ENCODE measurements around the gene POMGNT2. TPM values are rescaled to one million over a fixed set of nuclear protein-coding genes. Genes with fewer than 3 reads are reported as not detected.

POMGNT2 gene
- total RNA-seq, 1 donor = 10.1 TPM

GRCh38 chr3:43087249-43087776 is 18.6 kb downstream of the POMGNT2 start:
- H3K79me2 ChIP-seq (ENCODE audit: insufficient read depth, low read length) = no peaks in the 10 kb centered on the region
- no peak overlapping the region for H2AFZ ChIP-seq (ENCODE audit: low read length)

GRCh38 chr3:43086460-43087165 is 19.3 kb downstream of the POMGNT2 start:
- H3K79me2 ChIP-seq (ENCODE audit: insufficient read depth, low read length) = no peaks in the 10 kb centered on the region
- peaks cover 10% of the 10 kb centered on the region for H4K20me1 ChIP-seq (ENCODE audit: insufficient read depth, low read length)
- DNase-seq (ENCODE audit: insufficient read length, low spot score, missing footprints) = no peak
- H3K36me3 ChIP-seq (ENCODE audit: insufficient read depth, low read length) = no peaks in the 10 kb centered on the region
- no peak overlapping the region for H3K4me2 ChIP-seq (ENCODE audit: insufficient read depth, low read length)
- H3K9me3 ChIP-seq (ENCODE audit: low read depth, low read length) = no peaks in the 10 kb centered on the region
- no peaks in the 10 kb centered on the region for H3K4me1 ChIP-seq (ENCODE audit: insufficient read depth, low read length)
- TF ChIP-seq, protein P1, sequence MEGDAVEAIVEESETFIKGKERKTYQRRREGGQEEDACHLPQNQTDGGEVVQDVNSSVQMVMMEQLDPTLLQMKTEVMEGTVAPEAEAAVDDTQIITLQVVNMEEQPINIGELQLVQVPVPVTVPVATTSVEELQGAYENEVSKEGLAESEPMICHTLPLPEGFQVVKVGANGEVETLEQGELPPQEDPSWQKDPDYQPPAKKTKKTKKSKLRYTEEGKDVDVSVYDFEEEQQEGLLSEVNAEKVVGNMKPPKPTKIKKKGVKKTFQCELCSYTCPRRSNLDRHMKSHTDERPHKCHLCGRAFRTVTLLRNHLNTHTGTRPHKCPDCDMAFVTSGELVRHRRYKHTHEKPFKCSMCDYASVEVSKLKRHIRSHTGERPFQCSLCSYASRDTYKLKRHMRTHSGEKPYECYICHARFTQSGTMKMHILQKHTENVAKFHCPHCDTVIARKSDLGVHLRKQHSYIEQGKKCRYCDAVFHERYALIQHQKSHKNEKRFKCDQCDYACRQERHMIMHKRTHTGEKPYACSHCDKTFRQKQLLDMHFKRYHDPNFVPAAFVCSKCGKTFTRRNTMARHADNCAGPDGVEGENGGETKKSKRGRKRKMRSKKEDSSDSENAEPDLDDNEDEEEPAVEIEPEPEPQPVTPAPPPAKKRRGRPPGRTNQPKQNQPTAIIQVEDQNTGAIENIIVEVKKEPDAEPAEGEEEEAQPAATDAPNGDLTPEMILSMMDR (IDR thresholded peaks at IDR 0.05; ENCODE audit: extremely low read depth, low read depth, low read length) = no peak
- no peaks in the 10 kb centered on the region for H3K27me3 ChIP-seq (ENCODE audit: insufficient read depth, low read length)
- no peak overlapping the region for H2AFZ ChIP-seq (ENCODE audit: low read length)
- no peak overlapping the region for H3K27ac ChIP-seq (ENCODE audit: low read depth, low read length)
- no peak overlapping the region for H3K4me3 ChIP-seq (ENCODE audit: insufficient read depth, low read length)

More at GRCh38 chr3:43087249-43087776, 18.6 kb downstream of the POMGNT2 start:
- Histone ChIP-seq H3K27ac (ENCODE audit: low read depth, low read length) (no peak overlapping the region), H3K27me3 (ENCODE audit: insufficient read depth, low read length) (no peaks in the 10 kb centered on the region), H3K4me3 (ENCODE audit: insufficient read depth, low read length) (no peak overlapping the region), H3K9me3 (ENCODE audit: low read depth, low read length) (no peaks in the 10 kb centered on the region), H3K36me3 (ENCODE audit: insufficient read depth, low read length) (no peaks in the 10 kb centered on the region), H4K20me1 (ENCODE audit: insufficient read depth, low read length) (peaks cover 10% of the 10 kb centered on the region), H3K4me2 (ENCODE audit: insufficient read depth, low read length) (no peak overlapping the region), H3K4me1 (ENCODE audit: insufficient read depth, low read length) (no peaks in the 10 kb centered on the region)
- TF ChIP-seq, protein P1 (IDR thresholded peaks at IDR 0.05; ENCODE audit: extremely low read depth, low read depth, low read length) = no peak
- DNase-seq (ENCODE audit: insufficient read length, low spot score, missing footprints) = no peak

GRCh38 chr3:43082457-43082856 is 23.4 kb downstream of the POMGNT2 start:
- no peak overlapping the region for H3K4me2 ChIP-seq (ENCODE audit: insufficient read depth, low read length)
- H3K27ac ChIP-seq (ENCODE audit: low read depth, low read length) = no peak overlapping the region
- H3K4me3 ChIP-seq (ENCODE audit: insufficient read depth, low read length) = no peak overlapping the region
- TF ChIP-seq, protein P1 (IDR thresholded peaks at IDR 0.05; ENCODE audit: extremely low read depth, low read depth, low read length) = no peak
- H3K36me3 ChIP-seq (ENCODE audit: insufficient read depth, low read length) = no peaks in the 10 kb centered on the region
- H3K4me1 ChIP-seq (ENCODE audit: insufficient read depth, low read length) = no peaks in the 10 kb centered on the region
- no peaks in the 10 kb centered on the region for H3K79me2 ChIP-seq (ENCODE audit: insufficient read depth, low read length)
- no peak for DNase-seq (ENCODE audit: insufficient read length, low spot score, missing footprints)
- no peak overlapping the region for H2AFZ ChIP-seq (ENCODE audit: low read length)
- H3K9me3 ChIP-seq (ENCODE audit: low read depth, low read length) = no peaks in the 10 kb centered on the region
- H3K27me3 ChIP-seq (ENCODE audit: insufficient read depth, low read length) = no peaks in the 10 kb centered on the region
- H4K20me1 ChIP-seq (ENCODE audit: insufficient read depth, low read length) = peaks cover 6% of the 10 kb centered on the region

DNA sequence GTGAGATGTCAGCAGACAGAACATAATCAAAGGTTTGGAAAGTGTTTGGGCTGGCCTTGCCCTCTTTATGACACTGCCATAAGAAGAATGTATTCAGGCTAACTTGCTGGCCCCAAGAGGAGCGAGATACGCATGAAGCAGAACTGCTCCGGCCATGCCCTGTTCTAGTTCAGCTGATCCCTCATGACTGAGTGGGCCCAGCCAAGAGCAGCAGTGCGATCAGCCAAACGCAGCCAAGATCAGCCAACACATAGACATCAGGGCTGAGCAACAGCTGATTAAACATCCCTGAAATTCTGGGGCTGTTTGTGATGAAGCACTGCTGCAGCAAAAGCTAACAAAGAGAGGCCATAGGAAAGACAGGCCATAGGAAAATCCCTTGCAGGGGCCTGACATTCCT is 24.1 kb downstream of the POMGNT2 start:
- H3K4me1 ChIP-seq (ENCODE audit: insufficient read depth, low read length) = no peaks in the 10 kb centered on the region
- peaks cover 4% of the 10 kb centered on the region for H4K20me1 ChIP-seq (ENCODE audit: insufficient read depth, low read length)
- no peak overlapping the region for H3K4me2 ChIP-seq (ENCODE audit: insufficient read depth, low read length)
- H3K4me3 ChIP-seq (ENCODE audit: insufficient read depth, low read length) = no peak overlapping the region
- no peaks in the 10 kb centered on the region for H3K9me3 ChIP-seq (ENCODE audit: low read depth, low read length)
- TF ChIP-seq, protein P1 (IDR thresholded peaks at IDR 0.05; ENCODE audit: extremely low read depth, low read depth, low read length) = no peak
- H2AFZ ChIP-seq (ENCODE audit: low read length) = no peak overlapping the region
- H3K36me3 ChIP-seq (ENCODE audit: insufficient read depth, low read length) = no peaks in the 10 kb centered on the region
- no peak overlapping the region for H3K27ac ChIP-seq (ENCODE audit: low read depth, low read length)
- no peaks in the 10 kb centered on the region for H3K79me2 ChIP-seq (ENCODE audit: insufficient read depth, low read length)
- DNase-seq (ENCODE audit: insufficient read length, low spot score, missing footprints) = no peak
- H3K27me3 ChIP-seq (ENCODE audit: insufficient read depth, low read length) = no peaks in the 10 kb centered on the region
